H9 (cell line): Measurements from ENCODE around the gene SOCS7. TPM values are rescaled to one million over a fixed set of nuclear protein-coding genes. Genes with fewer than 3 reads are reported as not detected.

Experiments used
- DNase-seq: peaks from one replicate; pipeline ENCODE4 v3.0.0-alpha.2; 2017
- H2AFZ ChIP-seq: one replicate; pipeline ENCODE4 v1.6.1; 2013; ENCODE audit warnings: mild to moderate bottlenecking, low read length, control low read depth, moderate library complexity
- H2AK5ac ChIP-seq: 2 replicates; pipeline ENCODE4 v1.6.1; 2013; ENCODE audit warnings: low read length, control low read depth, mixed read lengths; ENCODE audit not compliant: insufficient read length
- H2BK120ac ChIP-seq: one replicate; pipeline ENCODE4 v1.6.1; 2013; ENCODE audit warnings: low read depth, mild to moderate bottlenecking, low read length, control low read depth, inconsistent platforms; ENCODE audit not compliant: poor library complexity, severe bottlenecking
- H2BK12ac ChIP-seq: 2 replicates; pipeline ENCODE4 v1.6.1; 2013; ENCODE audit warnings: low read length, control low read depth, mixed read lengths, low read depth; ENCODE audit not compliant: insufficient read length
- H2BK15ac ChIP-seq: 2 replicates; pipeline ENCODE4 v1.6.1; 2013; ENCODE audit warnings: low read depth, low read length, control low read depth
- H2BK20ac ChIP-seq: one replicate; pipeline ENCODE4 v1.6.1; 2013; ENCODE audit warnings: low read depth, mild to moderate bottlenecking, low read length, control low read depth, inconsistent platforms; ENCODE audit not compliant: poor library complexity, severe bottlenecking
- H2BK5ac ChIP-seq: 2 replicates; pipeline ENCODE4 v1.6.1; 2013; ENCODE audit warnings: low read length, control low read depth, mixed read lengths; ENCODE audit not compliant: insufficient read length
- H3K14ac ChIP-seq: 2 replicates; pipeline ENCODE4 v1.6.1; 2013; ENCODE audit warnings: low read length, control low read depth; ENCODE audit not compliant: insufficient read depth
- H3K18ac ChIP-seq: 2 replicates; pipeline ENCODE4 v1.6.1; 2013; ENCODE audit warnings: low read depth, mild to moderate bottlenecking, mixed read lengths, low read length, control low read depth; ENCODE audit not compliant: insufficient read length
- H3K23ac ChIP-seq: 2 replicates; pipeline ENCODE4 v1.6.1; 2013; ENCODE audit warnings: low read length, control low read depth, mixed read lengths, low read depth; ENCODE audit not compliant: insufficient read length
- H3K23me2 ChIP-seq: 2 replicates; pipeline ENCODE4 v1.6.1; 2013; ENCODE audit warnings: low read depth, mild to moderate bottlenecking, mixed read lengths, low read length, control low read depth; ENCODE audit not compliant: insufficient read length, poor library complexity, severe bottlenecking
- H3K27ac ChIP-seq: 2 replicates; pipeline ENCODE4 v1.5.1; 2013; ENCODE audit warnings: low read length, control low read depth, mixed read lengths, low read depth; ENCODE audit not compliant: insufficient read length
- H3K27me3 ChIP-seq: 2 replicates; pipeline ENCODE4 v1.6.1; 2013; ENCODE audit warnings: low read length, control low read depth, inconsistent platforms; ENCODE audit not compliant: insufficient read depth
- H3K4ac ChIP-seq: 2 replicates; pipeline ENCODE4 v1.6.1; 2013; ENCODE audit warnings: low read depth, mild to moderate bottlenecking, control low read depth, inconsistent platforms, low read length, moderate library complexity
- H3K4me1 ChIP-seq: 2 replicates; pipeline ENCODE4 v1.6.1; 2013; ENCODE audit warnings: low read length, control low read depth, inconsistent platforms; ENCODE audit not compliant: insufficient read depth
- H3K4me2 ChIP-seq: 2 replicates; pipeline ENCODE4 v1.6.1; 2013; ENCODE audit warnings: low read length, control low read depth, mixed read lengths; ENCODE audit not compliant: insufficient read length, insufficient read depth
- H3K56ac ChIP-seq: 2 replicates; pipeline ENCODE4 v1.6.1; 2013; ENCODE audit warnings: low read depth, mild to moderate bottlenecking, mixed read lengths, low read length, control low read depth; ENCODE audit not compliant: insufficient read length
- H3K79me1 ChIP-seq: 2 replicates; pipeline ENCODE4 v1.6.1; 2013; ENCODE audit warnings: low read depth, mild to moderate bottlenecking, moderate library complexity, low read length, control low read depth, inconsistent platforms; ENCODE audit not compliant: insufficient read depth, poor library complexity, severe bottlenecking
- H3K79me2 ChIP-seq: 2 replicates; pipeline ENCODE4 v1.6.1; 2013; ENCODE audit warnings: low read length, control low read depth, inconsistent platforms; ENCODE audit not compliant: insufficient read depth
- H3K9ac ChIP-seq: 2 replicates; pipeline ENCODE4 v1.6.1; 2013; ENCODE audit warnings: low read length, control low read depth, mixed read lengths; ENCODE audit not compliant: insufficient read length; ENCODE audit errors: extremely low read depth
- H3K9me3 ChIP-seq: one replicate; pipeline ENCODE4 v1.6.1; 2013; ENCODE audit warnings: low read depth, low read length, inconsistent platforms; ENCODE audit not compliant: control insufficient read depth
- H3T11ph ChIP-seq: one replicate; pipeline ENCODE4 v1.6.1; 2013; ENCODE audit warnings: mild to moderate bottlenecking, low read length, control low read depth, inconsistent platforms
- H4K20me1 ChIP-seq: one replicate; pipeline ENCODE4 v1.6.1; 2013; ENCODE audit not compliant: control insufficient read depth, insufficient read length, insufficient read depth
- H4K5ac ChIP-seq: 2 replicates; pipeline ENCODE4 v1.6.1; 2013; ENCODE audit warnings: low read depth, mild to moderate bottlenecking, mixed read lengths, low read length, control low read depth; ENCODE audit not compliant: insufficient read length
- H4K8ac ChIP-seq: replicated peaks from 2 replicates; pipeline ENCODE4 v1.6.1; 2013; ENCODE audit warnings: low read length, control low read depth, mixed read lengths, low read depth; ENCODE audit not compliant: insufficient read length
- H4K91ac ChIP-seq: 2 replicates; pipeline ENCODE4 v1.6.1; 2013; ENCODE audit warnings: low read depth, mild to moderate bottlenecking, moderate library complexity, mixed read lengths, low read length, control low read depth; ENCODE audit not compliant: insufficient read length
- H3K27ac Mint-ChIP-seq, 3 experiments: 2 replicates in 2 of 3; 3 replicates in 1 of 3; pipeline ENCODE4 v1.8.0; 2020 to 2021; ENCODE audit warnings: mixed read lengths in 3 of 3, mild to moderate bottlenecking in 1 of 3, moderate library complexity in 1 of 3
- H3K27me3 Mint-ChIP-seq: 2 replicates; pipeline ENCODE4 v1.8.0; 2021; ENCODE audit warnings: low read depth, mild to moderate bottlenecking, moderate library complexity, mixed read lengths
- H3K36me3 Mint-ChIP-seq, 3 experiments: 2 replicates in 2 of 3; 3 replicates in 1 of 3; pipeline ENCODE4 v1.8.0; 2020 to 2021; ENCODE audit warnings: low read depth in 3 of 3, mixed read lengths in 3 of 3; ENCODE audit not compliant: insufficient read depth in 1 of 3
- H3K4me1 Mint-ChIP-seq, 2 experiments: 2 replicates each; pipeline ENCODE4 v1.8.0; 2020; ENCODE audit warnings: mixed read lengths in 2 of 2
- H3K4me3 Mint-ChIP-seq, 2 experiments: 2 replicates in 1 of 2; 3 replicates in 1 of 2; pipeline ENCODE4 v1.8.0; 2020 to 2021; ENCODE audit warnings: mild to moderate bottlenecking in 2 of 2, mixed read lengths in 2 of 2, moderate library complexity in 1 of 2
- H3K9me3 Mint-ChIP-seq, 2 experiments: 2 replicates in 1 of 2; 3 replicates in 1 of 2; pipeline ENCODE4 v1.8.0; 2020; ENCODE audit warnings: mild to moderate bottlenecking in 2 of 2, mixed read lengths in 2 of 2, moderate library complexity in 1 of 2
- WGBS: extraction: QIAGEN DNeasy Blood & Tissue Kit; methylation state at CpG from one replicate; pipeline ENCODE4 v1.1.7; 2013; ENCODE audit warnings: missing lambda C conversion rate, low lambda C conversion rate, mixed read lengths; ENCODE audit not compliant: insufficient read length; ENCODE audit errors: extremely low coverage; 5-methylcytosine and 5-hydroxymethylcytosine counted together
- total RNA-seq: library from RNA; stranded (reverse); gene quantifications from 2 replicates; pipeline ENCODE4 v1.2.1, GENCODE V29; 2021
- TF ChIP-seq, protein P1 (sequence below): fragments of 200-600 bp; sonication (generic); conservative IDR thresholded peaks from 3 replicates; pipeline ENCODE4 v1.8.0; 2021; ENCODE audit warnings: antibody characterized with exemption, mild to moderate bottlenecking

The SOCS7 gene
- total RNA-seq, 1 experiment from 2014 or later = 31.0 TPM

DNA sequence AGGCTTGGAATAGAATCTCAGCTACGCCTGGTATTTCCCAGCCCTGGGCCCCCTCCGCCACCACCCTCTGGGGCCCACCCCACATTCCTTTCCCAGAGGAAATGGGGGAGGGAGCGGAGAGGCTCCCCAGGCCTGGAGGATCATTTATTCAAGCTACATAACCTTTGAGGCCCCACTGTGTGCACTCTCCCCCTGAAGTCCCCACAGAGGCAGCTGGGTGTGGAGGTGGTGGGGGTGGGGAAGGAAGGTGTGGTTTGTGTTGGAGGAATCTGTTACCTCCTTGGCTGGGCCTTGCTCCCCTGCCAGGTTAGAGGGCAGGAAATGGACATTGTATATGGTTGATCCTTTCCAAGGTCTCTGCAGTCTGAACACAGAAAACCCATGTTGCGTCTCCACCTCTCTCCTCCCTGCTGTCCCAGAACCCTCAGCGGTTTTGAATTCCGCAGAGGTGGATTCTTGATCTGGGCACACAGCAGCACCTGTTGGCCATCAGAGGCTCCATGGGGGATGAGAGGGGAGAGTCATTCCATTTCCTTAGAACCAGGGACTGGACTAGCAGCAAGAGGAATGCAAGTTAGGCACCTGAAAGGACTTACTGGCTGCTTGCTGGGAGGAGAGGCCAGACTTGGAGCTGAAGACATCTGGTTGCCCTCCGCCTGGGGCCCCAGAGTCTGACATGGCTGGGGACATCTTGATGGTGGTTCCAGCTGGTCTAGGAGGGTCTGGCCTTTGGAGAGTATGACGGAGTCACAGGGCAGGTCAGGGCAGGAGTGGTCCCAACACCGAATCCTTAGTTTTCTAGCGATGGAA is 99.6 kb downstream of the SOCS7 start:
- H2BK5ac ChIP-seq = no peak overlapping the region
- no CpG with 5 or more reads among the region's 10 CpGs for WGBS
- no peak overlapping the region for H2BK20ac ChIP-seq
- peak overlapping the region; percentile 28 for H3K56ac ChIP-seq
- Mint-ChIP-seq H3K27me3 (no peaks in the 10 kb centered on the region; the same call in 1 of the 2 replicates), H3K27ac (peak overlapping the region; percentile 98 to 100 (median 99)), H3K4me1 (peaks cover 63 to 71% of the 10 kb centered on the region in 2 experiments), H3K4me3 (peak overlapping the region; percentile 79 to 85), H3K36me3 (peaks cover 0 to 8% (median 1%) of the 10 kb centered on the region in 3 experiments; a peak in 4 of 7 replicates), H3K9me3 (no peaks in the 10 kb centered on the region)
- no peak overlapping the region for H2BK12ac ChIP-seq
- H3K23me2 ChIP-seq = peaks cover 19% of the 10 kb centered on the region
- H3K14ac ChIP-seq = peak overlapping the region; percentile 53
- H4K91ac ChIP-seq = peak overlapping the region; percentile 7
- peaks cover 22% of the 10 kb centered on the region; the same call in 1 of the 2 replicates for H3K79me2 ChIP-seq
- H3K9ac ChIP-seq = peak overlapping the region; percentile 56
- no peaks in the 10 kb centered on the region for H4K20me1 ChIP-seq
- H2BK120ac ChIP-seq = no peak overlapping the region
- TF ChIP-seq, protein P1, sequence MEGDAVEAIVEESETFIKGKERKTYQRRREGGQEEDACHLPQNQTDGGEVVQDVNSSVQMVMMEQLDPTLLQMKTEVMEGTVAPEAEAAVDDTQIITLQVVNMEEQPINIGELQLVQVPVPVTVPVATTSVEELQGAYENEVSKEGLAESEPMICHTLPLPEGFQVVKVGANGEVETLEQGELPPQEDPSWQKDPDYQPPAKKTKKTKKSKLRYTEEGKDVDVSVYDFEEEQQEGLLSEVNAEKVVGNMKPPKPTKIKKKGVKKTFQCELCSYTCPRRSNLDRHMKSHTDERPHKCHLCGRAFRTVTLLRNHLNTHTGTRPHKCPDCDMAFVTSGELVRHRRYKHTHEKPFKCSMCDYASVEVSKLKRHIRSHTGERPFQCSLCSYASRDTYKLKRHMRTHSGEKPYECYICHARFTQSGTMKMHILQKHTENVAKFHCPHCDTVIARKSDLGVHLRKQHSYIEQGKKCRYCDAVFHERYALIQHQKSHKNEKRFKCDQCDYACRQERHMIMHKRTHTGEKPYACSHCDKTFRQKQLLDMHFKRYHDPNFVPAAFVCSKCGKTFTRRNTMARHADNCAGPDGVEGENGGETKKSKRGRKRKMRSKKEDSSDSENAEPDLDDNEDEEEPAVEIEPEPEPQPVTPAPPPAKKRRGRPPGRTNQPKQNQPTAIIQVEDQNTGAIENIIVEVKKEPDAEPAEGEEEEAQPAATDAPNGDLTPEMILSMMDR = no peak
- H3K18ac ChIP-seq = peak overlapping the region; percentile 87
- H3K4ac ChIP-seq = no peak overlapping the region
- no peak overlapping the region for H2AFZ ChIP-seq
- H4K5ac ChIP-seq = peak overlapping the region; percentile 25
- no peaks in the 10 kb centered on the region for H3K27me3 ChIP-seq
- peaks cover 23% of the 10 kb centered on the region for H3K4me1 ChIP-seq
- no peak overlapping the region for H3K23ac ChIP-seq
- H2BK15ac ChIP-seq = no peak overlapping the region
- H3K79me1 ChIP-seq = no peaks in the 10 kb centered on the region
- no peak overlapping the region for H3T11ph ChIP-seq
- no peak overlapping the region for H2AK5ac ChIP-seq
- peak; percentile 97 for DNase-seq
- H3K9me3 ChIP-seq = no peaks in the 10 kb centered on the region
- no peak overlapping the region for H4K8ac ChIP-seq
- H3K27ac ChIP-seq = peak overlapping the region; percentile 96
- H3K4me2 ChIP-seq = peak overlapping the region; percentile 76
